A549 (cell line): Measurements from ENCODE around the gene INPP5J. TPM values are rescaled to one million over a fixed set of nuclear protein-coding genes. Genes with fewer than 3 reads are reported as not detected.

ENCODE experiments used
- ATAC-seq, 2 experiments: fragments of 200-7000 bp in 1 of 2; fragments of >200 bp in 1 of 2; cut with Nextera tagmentation in 1 of 2; cut with Tn5 transposase in 1 of 2; 3 replicates each; pipeline versions ENCODE4 v1.8.0 to v1.9.1; 2018 to 2020; ENCODE audit warnings: mild to moderate bottlenecking in 1 of 2, moderate library complexity in 1 of 2
- CTCF ChIA-PET: fragments of 300-600 bp; sonication (Branson Sonifier 250); formaldehyde crosslinking; extraction: SDS; loops from one replicate; lab custom pipeline; 2021; ENCODE audit warnings: antibody characterized with exemption, inconsistent platforms; lab: Yijun Ruan, JAX
- POLR2A ChIA-PET: fragments of 350-600 bp; formaldehyde crosslinking; extraction: SDS; loops from one replicate; lab custom pipeline; 2021; ENCODE audit warnings: antibody characterized with exemption, inconsistent platforms; lab: Yijun Ruan, JAX
- DNase-seq, 2 experiments: peaks; one replicate each; pipeline versions ENCODE4 v3.0.0 to v3.0.0-alpha.2; 2011 to 2016; ENCODE audit warnings: low read depth in 1 of 2, low spot score in 1 of 2
- FAIRE-seq: peaks from 2 replicates; lab custom pipeline; 2011; peaks lifted over from hg19 to GRCh38; lab: Jason Lieb, UNC
- H3K27ac ChIP-seq, 2 experiments: fragments of >200 bp; sonication (Bioruptor Twin); formaldehyde crosslinking; 3 replicates each; pipeline ENCODE4 v1.5.1; 2016 to 2017
- H3K4me1 ChIP-seq: fragments of >200 bp; sonication (Bioruptor Twin); formaldehyde crosslinking; 3 replicates; pipeline ENCODE4 v1.6.1; 2016
- H3K4me2 ChIP-seq: fragments of >200 bp; sonication (Bioruptor Twin); formaldehyde crosslinking; 3 replicates; pipeline ENCODE4 v1.6.1; 2016
- H3K4me3 ChIP-seq: fragments of >200 bp; sonication (Bioruptor Twin); formaldehyde crosslinking; 3 replicates; pipeline ENCODE4 v1.5.1; 2016
- H3K9me3 ChIP-seq: fragments of >200 bp; sonication (Bioruptor Twin); formaldehyde crosslinking; 3 replicates; pipeline ENCODE4 v1.6.1; 2016
- ATOH8 ChIP-seq: fragments of 250-450 bp; sonication (Bioruptor Pico); IDR thresholded peaks from 2 replicates; pipeline ENCODE4 v1.5.0; 2020; ENCODE audit warnings: low read depth, mild to moderate bottlenecking, moderate library complexity
- BCL3 ChIP-seq: fragments of >200 bp; sonication (Bioruptor Twin); formaldehyde crosslinking; IDR thresholded peaks from 3 replicates; pipeline ENCODE4 v1.6.1; 2016
- BHLHE40 ChIP-seq: IDR thresholded peaks from 2 replicates; pipeline ENCODE4 v1.6.1; 2012; ENCODE audit warnings: low read depth, low read length, inconsistent platforms
- CBX8 ChIP-seq: fragments of 200-600 bp; sonication (generic); IDR thresholded peaks from 2 replicates; pipeline ENCODE4 v1.6.1; 2016
- CEBPB ChIP-seq, 2 experiments: fragments of >200 bp in 1 of 2; sonication (Bioruptor Twin) in 1 of 2; formaldehyde crosslinking in 1 of 2; IDR thresholded peaks; 2 replicates each; pipeline ENCODE4 v1.6.1; 2012 to 2016
- EHMT2 ChIP-seq: fragments of 200-600 bp; sonication (generic); IDR thresholded peaks from 2 replicates; pipeline ENCODE4 v1.6.1; 2016; ENCODE audit warnings: antibody characterized with exemption, low read depth, mild to moderate bottlenecking, moderate library complexity
- FOXS1 ChIP-seq: fragments of 250-450 bp; sonication (Bioruptor Pico); IDR thresholded peaks from 2 replicates; pipeline ENCODE4 v1.5.0; 2020; ENCODE audit warnings: mild to moderate bottlenecking, moderate library complexity
- GATA3 ChIP-seq: IDR thresholded peaks from 2 replicates; pipeline ENCODE4 v1.6.1; 2012; ENCODE audit warnings: borderline replicate concordance
- HDAC2 ChIP-seq: fragments of 200-600 bp; sonication (generic); IDR thresholded peaks from 2 replicates; pipeline ENCODE4 v1.6.1; 2016
- JUNB ChIP-seq: fragments of >200 bp; sonication (Bioruptor Twin); formaldehyde crosslinking; IDR thresholded peaks from 2 replicates; pipeline ENCODE4 v1.6.1; 2016
- NR3C1 ChIP-seq: fragments of >200 bp; sonication (Bioruptor Twin); formaldehyde crosslinking; IDR thresholded peaks from 3 replicates; pipeline ENCODE4 v1.6.1; 2017
- PHF8 ChIP-seq: fragments of 200-600 bp; sonication (generic); IDR thresholded peaks from 2 replicates; pipeline ENCODE4 v1.6.1; 2016; ENCODE audit warnings: low read depth, mild to moderate bottlenecking, antibody characterized with exemption, moderate library complexity, borderline replicate concordance
- POLR2AphosphoS2 ChIP-seq: conservative IDR thresholded peaks from 2 replicates; pipeline ENCODE4 v1.6.1; 2012; ENCODE audit warnings: low read length, improper control_type of control experiment, inconsistent platforms
- RARB ChIP-seq: fragments of 250-450 bp; sonication (Bioruptor Pico); IDR thresholded peaks from 2 replicates; pipeline ENCODE4 v1.8.0; 2021; ENCODE audit warnings: mild to moderate bottlenecking, moderate library complexity
- RFX5 ChIP-seq: fragments of 450-650 bp; IDR thresholded peaks from 2 replicates; pipeline ENCODE4 v1.7.1; 2014; ENCODE audit warnings: antibody characterized with exemption, mild to moderate bottlenecking, moderate library complexity
- SREBF2 ChIP-seq: fragments of 450-650 bp; IDR thresholded peaks from 2 replicates; pipeline ENCODE4 v1.6.1; 2014; ENCODE audit warnings: mild to moderate bottlenecking, moderate library complexity
- ZNF302 ChIP-seq: fragments of 250-450 bp; sonication (Bioruptor Pico); IDR thresholded peaks from 2 replicates; pipeline ENCODE4 v1.9.0; 2021; ENCODE audit warnings: inconsistent platforms, mild to moderate bottlenecking, moderate library complexity
- WGBS: methylation state at CpG from one replicate; pipeline ENCODE4 v1.1.6; 2017; ENCODE audit errors: missing lambda C conversion rate; 5-methylcytosine and 5-hydroxymethylcytosine counted together
- polyA plus RNA-seq, 4 experiments: library from polyadenylated mRNA; depleted of rRNA in 3 of 4; stranded (reverse); fragments of >200 nt; fragmentation: RNase III in 1 of 4; extraction: RNeasy Plus Mini Kit Qiagen cat#74134 plus additional on column Dnase treatment in 1 of 4; gene quantifications; 2 replicates in 3 of 4; 3 replicates in 1 of 4; pipeline ENCODE4 v1.2.3, GENCODE V29; 2011 to 2017
- TF ChIP-seq, protein P1 (sequence below): IDR thresholded peaks from 2 replicates; pipeline ENCODE4 v1.6.1; 2012
- TF ChIP-seq, protein P2 (sequence below): fragments of 150-350 bp; IDR thresholded peaks from 2 replicates; pipeline ENCODE4 v1.6.1; 2014; ENCODE audit warnings: low read depth, mild to moderate bottlenecking, low read length
- TF ChIP-seq, protein P3 (sequence below): fragments of 450-650 bp; IDR thresholded peaks from 2 replicates; pipeline ENCODE4 v1.6.1; 2014; ENCODE audit warnings: antibody characterized with exemption
- TF ChIP-seq, protein P4 (sequence below): IDR thresholded peaks from 2 replicates; pipeline ENCODE4 v1.6.1; 2012; ENCODE audit warnings: low read depth, borderline replicate concordance
- TF ChIP-seq, protein P5 (sequence below): fragments of >200 bp; sonication (Bioruptor Twin); formaldehyde crosslinking; IDR thresholded peaks from 2 replicates; pipeline ENCODE4 v1.6.1; 2016

INPP5J gene
- polyA plus RNA-seq, 2 of the 4 experiments (the other 2 are of a cell fraction), result 0.70 to 1.5 TPM

- Histone ChIP-seq H3K4me2 (no peak overlapping the region), H3K27ac (no peak overlapping the region), H3K4me3 (no peak overlapping the region), H3K4me1 (no peaks in the 10 kb centered on the region), H3K9me3 (no peaks in the 10 kb centered on the region)
- ChIA-PET CTCF (no interaction called here), POLR2A (no interaction called here)
- TF ChIP-seq, protein P1, sequence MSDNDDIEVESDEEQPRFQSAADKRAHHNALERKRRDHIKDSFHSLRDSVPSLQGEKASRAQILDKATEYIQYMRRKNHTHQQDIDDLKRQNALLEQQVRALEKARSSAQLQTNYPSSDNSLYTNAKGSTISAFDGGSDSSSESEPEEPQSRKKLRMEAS, result no peak
- TF ChIP-seq EHMT2 (no peak), RARB (CRISPR knock-in tag) (no peak), JUNB (no peak), ATOH8 (CRISPR knock-in tag) (no peak), BHLHE40 (no peak)
- DNase-seq (no peak), ATAC-seq (no peak), FAIRE-seq (no peak)
- WGBS, result 87% methylated on average over 2 of the region's 2 CpGs
These were observed 8.1 kb downstream of the INPP5J start for GRCh38 chr22:31130873-31131272.

GRCh38 chr22:31133911-31134310 is 11.1 kb downstream of the INPP5J start:
- Histone ChIP-seq H3K4me1 (no peaks in the 10 kb centered on the region), H3K27ac (no peak overlapping the region), H3K4me3 (no peak overlapping the region), H3K4me2 (no peak overlapping the region), H3K9me3 (no peaks in the 10 kb centered on the region)
- no peak for FAIRE-seq
- CTCF ChIA-PET, result interaction anchor here (0.8 to 2.8 kb wide), 2 partner anchors 15 to 26 kb away, joined by 3 to 15 read pairs; partner anchors contain the start of gene SELENOM
- ATAC-seq, result no peak
- TF ChIP-seq ZNF302 (CRISPR knock-in tag) (no peak), CEBPB (IDR thresholded peaks at IDR 0.05) (no peak), GATA3 (no peak), RFX5 (no peak), POLR2AphosphoS2 (no peak), NR3C1 (no peak), SREBF2 (no peak), PHF8 (no peak), CBX8 (no peak), FOXS1 (no peak), BCL3 (no peak), HDAC2 (no peak)
- TF ChIP-seq, protein P2, sequence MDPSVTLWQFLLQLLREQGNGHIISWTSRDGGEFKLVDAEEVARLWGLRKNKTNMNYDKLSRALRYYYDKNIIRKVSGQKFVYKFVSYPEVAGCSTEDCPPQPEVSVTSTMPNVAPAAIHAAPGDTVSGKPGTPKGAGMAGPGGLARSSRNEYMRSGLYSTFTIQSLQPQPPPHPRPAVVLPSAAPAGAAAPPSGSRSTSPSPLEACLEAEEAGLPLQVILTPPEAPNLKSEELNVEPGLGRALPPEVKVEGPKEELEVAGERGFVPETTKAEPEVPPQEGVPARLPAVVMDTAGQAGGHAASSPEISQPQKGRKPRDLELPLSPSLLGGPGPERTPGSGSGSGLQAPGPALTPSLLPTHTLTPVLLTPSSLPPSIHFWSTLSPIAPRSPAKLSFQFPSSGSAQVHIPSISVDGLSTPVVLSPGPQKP, result no peak
- TF ChIP-seq, protein P3, sequence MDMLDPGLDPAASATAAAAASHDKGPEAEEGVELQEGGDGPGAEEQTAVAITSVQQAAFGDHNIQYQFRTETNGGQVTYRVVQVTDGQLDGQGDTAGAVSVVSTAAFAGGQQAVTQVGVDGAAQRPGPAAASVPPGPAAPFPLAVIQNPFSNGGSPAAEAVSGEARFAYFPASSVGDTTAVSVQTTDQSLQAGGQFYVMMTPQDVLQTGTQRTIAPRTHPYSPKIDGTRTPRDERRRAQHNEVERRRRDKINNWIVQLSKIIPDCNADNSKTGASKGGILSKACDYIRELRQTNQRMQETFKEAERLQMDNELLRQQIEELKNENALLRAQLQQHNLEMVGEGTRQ, result no peak
- TF ChIP-seq, protein P4, sequence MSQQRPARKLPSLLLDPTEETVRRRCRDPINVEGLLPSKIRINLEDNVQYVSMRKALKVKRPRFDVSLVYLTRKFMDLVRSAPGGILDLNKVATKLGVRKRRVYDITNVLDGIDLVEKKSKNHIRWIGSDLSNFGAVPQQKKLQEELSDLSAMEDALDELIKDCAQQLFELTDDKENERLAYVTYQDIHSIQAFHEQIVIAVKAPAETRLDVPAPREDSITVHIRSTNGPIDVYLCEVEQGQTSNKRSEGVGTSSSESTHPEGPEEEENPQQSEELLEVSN, result no peak
- TF ChIP-seq, protein P5, sequence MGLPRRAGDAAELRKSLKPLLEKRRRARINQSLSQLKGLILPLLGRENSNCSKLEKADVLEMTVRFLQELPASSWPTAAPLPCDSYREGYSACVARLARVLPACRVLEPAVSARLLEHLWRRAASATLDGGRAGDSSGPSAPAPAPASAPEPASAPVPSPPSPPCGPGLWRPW, result no peak
- WGBS, result 95% methylated on average over 3 of the region's 19 CpGs
- POLR2A ChIA-PET, result no interaction called here
- no peak for DNase-seq
